NCI-H146 treated with DMSO at 0.1 percent for 48 hours (cell line): ENCODE measurements around the gene SMNDC1.
"Not testable (repeated sequence)": the region's sequence is repeated elsewhere in the genome, so short reads cannot be mapped to it uniquely, and the experiment has no call there.

Experiments used
- DNase-seq: peaks from one replicate; lab custom pipeline; 2025; ENCODE audit not compliant: unreplicated experiment; lab: John Stamatoyannopoulos, UW

Gene SMNDC1

GRCh38 chr10:110254467-110254866 lies 50.3 kb downstream of the SMNDC1 start:
- no peak for DNase-seq

DNA sequence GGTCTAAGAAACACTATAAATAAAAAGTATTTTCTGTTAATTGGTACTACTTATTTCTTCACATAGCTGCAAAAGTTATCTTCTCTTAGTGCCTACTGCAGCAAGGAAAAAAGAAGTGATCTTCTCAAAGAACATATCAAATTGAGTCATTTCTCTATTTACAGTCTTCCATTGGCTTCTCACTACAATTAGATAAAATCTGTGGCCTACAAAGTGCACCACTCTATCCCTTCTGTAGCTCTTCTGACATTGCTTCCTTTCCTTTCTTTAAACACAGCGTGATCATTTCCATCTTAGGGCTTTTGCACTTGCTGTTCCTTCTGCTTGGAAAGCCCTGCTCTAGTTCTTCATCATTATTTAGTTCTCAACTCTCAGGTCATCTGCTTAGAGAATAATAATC lies 52.6 kb downstream of the SMNDC1 start:
- DNase-seq = no peak

- not testable (repeated sequence) for DNase-seq
Measured at GRCh38 chr10:110251392-110251791, 53.3 kb downstream of the SMNDC1 start.

DNA sequence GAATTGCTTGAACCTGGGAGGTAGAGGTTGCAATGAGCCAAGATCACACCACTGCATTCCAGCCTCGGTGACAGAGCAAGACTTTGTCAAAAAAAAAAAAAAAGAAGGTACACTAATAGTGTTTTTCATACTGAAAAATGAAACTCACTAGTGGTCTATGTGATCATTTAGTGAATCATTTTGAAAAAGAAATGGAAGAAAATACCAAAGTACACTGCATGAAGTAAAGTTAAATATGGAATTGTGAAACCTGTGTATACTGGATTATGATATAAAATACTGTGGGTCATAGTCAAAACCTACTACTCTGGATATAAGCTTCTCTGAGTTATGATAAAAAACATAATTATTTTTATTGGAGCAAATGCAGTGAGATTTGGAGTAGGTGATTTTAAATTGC lies 55.2 kb downstream of the SMNDC1 start:
- DNase-seq = not testable (repeated sequence)

DNA sequence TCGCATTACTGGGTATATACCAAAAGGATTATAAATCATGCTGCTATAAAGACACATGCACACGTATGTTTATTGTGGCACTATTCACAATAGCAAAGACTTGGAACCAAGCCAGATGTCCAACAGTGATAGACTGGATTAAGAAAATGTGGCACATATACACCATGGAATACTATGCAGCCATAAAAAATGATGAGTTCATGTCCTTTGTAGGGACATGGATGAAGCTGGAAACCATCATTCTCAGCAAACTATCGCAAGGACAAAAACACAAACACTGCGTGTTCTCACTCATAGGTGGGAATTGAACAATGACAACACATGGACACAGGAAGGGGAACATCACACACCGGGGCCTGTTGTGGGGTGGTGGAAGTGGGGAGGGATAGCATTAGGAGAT lies 56.9 kb downstream of the SMNDC1 start:
- DNase-seq = not testable (repeated sequence)

DNA sequence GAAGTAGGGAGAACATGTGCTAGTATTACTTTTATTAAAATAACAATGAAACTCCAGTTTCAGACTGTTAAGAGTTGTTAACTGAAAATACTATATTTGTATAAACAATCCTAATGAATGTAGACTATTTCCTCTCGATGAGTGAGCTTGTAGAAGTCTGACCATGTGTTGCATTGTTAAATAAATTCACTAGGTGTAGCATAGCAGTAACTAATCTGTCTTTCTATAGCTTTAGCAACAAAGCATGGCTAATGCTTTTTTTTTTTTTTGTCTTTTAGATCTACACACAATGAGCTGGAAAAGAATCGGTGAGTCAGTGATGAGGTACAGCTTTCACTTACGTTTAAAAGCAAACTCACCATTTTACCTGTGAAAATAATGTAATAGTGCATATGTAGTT lies 60.2 kb downstream of the SMNDC1 start:
- no peak for DNase-seq

GRCh38 chr10:110242511-110242910 lies 62.2 kb downstream of the SMNDC1 start:
- peak; percentile 32 for DNase-seq

DNA sequence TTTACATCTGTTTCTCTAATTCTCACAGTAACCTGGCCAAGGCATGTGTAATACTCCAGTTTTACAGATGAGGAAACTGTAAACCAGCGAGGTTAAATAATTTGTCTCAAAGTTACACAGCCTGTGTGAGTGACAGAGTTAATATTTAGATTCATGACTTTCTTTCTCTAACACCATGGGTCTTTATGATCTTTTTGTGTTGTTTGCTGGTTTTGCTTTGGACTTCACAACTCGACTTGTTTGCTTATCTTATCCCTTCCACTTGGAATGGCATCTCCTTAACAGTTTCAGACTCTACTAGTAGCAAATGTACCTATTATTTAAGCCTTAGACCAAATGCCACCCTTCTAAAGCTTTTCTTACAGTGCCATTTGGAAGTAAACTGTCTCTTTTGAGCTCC lies 62.9 kb downstream of the SMNDC1 start:
- no peak for DNase-seq

DNA sequence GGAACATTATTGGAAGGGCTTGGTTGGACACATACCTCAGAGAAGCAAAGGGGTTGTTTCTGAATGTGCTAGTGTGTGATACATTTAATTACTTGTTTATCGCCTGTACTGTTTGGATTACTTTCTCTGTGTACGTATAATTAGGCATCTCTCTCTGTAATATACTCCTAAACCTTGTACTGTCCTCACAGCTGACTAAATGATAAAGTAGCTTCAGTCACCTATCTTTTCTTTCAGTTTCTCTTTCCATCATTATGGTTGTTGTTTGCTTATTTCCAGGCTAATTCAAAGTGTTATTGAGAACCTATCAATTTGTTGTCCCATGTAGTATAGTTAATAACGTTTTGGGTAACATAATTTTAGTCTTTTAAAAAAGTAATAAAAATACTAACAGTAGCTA lies 63.3 kb downstream of the SMNDC1 start:
- DNase-seq = no peak
